HepG2 (cell line): Measurements from ENCODE around the gene GLB1L. TPM values are rescaled to one million over a fixed set of nuclear protein-coding genes. Genes with fewer than 3 reads are reported as not detected.
A peak's percentile ranks its signal among the peaks of the same experiment; 100 is the strongest.

ENCODE experiments used
- BHLHE40 ChIP-seq: IDR thresholded peaks from 2 replicates; pipeline ENCODE4 v1.6.1; 2011; ENCODE audit warnings: low read length, improper control_type of control experiment
- CREBL2 ChIP-seq: sonication (generic); formaldehyde crosslinking; IDR thresholded peaks from 2 replicates; pipeline ENCODE4 v1.8.1; 2023; ENCODE audit warnings: missing genetic modification reagents, mild to moderate bottlenecking, borderline replicate concordance
- NFKBIZ ChIP-seq: IDR thresholded peaks from 2 replicates; pipeline ENCODE4 v1.6.1; 2018; ENCODE audit warnings: missing genetic modification reagents, missing compliant biosample characterization
- NR0B2 ChIP-seq: sonication (generic); formaldehyde crosslinking; IDR thresholded peaks from 2 replicates; pipeline ENCODE4 v1.4.0; 2020; ENCODE audit warnings: mild to moderate bottlenecking, missing genetic modification reagents
- NR2C2 ChIP-seq: sonication (generic); formaldehyde crosslinking; IDR thresholded peaks from 2 replicates; pipeline ENCODE4 v1.4.0; 2020; ENCODE audit warnings: missing genetic modification reagents, mild to moderate bottlenecking, moderate library complexity, borderline replicate concordance
- POGK ChIP-seq: sonication (generic); formaldehyde crosslinking; conservative IDR thresholded peaks from 2 replicates; pipeline ENCODE4 v1.8.0; 2022; ENCODE audit warnings: mild to moderate bottlenecking, moderate library complexity, missing genetic modification reagents
- SNAPC5 ChIP-seq: sonication (generic); formaldehyde crosslinking; IDR thresholded peaks from 2 replicates; pipeline ENCODE4 v1.8.1; 2023; ENCODE audit warnings: mild to moderate bottlenecking, missing genetic modification reagents, borderline replicate concordance
- SRF ChIP-seq: IDR thresholded peaks from 2 replicates; pipeline ENCODE4 v1.6.1; 2011; ENCODE audit warnings: mild to moderate bottlenecking, low read depth, low read length, moderate library complexity
- ZNF10 ChIP-seq: sonication (generic); formaldehyde crosslinking; IDR thresholded peaks from 2 replicates; pipeline ENCODE4 v1.4.0; 2020; ENCODE audit warnings: mild to moderate bottlenecking, low read depth, missing genetic modification reagents, borderline replicate concordance
- ZNF253 ChIP-seq: sonication (generic); formaldehyde crosslinking; IDR thresholded peaks from 2 replicates; pipeline ENCODE4 v1.8.0; 2022; ENCODE audit warnings: mild to moderate bottlenecking, missing genetic modification reagents, borderline replicate concordance
- ZNF280B ChIP-seq: sonication (generic); formaldehyde crosslinking; IDR thresholded peaks from 2 replicates; pipeline ENCODE4 v1.5.0; 2020; ENCODE audit warnings: missing genetic modification reagents, mild to moderate bottlenecking, borderline replicate concordance
- ZNF282 ChIP-seq: fragments of 450-650 bp; IDR thresholded peaks from 2 replicates; pipeline ENCODE4 v1.6.1; 2018; ENCODE audit not compliant: partially characterized antibody
- ZNF572 ChIP-seq: sonication (generic); formaldehyde crosslinking; IDR thresholded peaks from 2 replicates; pipeline ENCODE4 v1.5.1; 2020; ENCODE audit warnings: mild to moderate bottlenecking, missing genetic modification reagents
- ZNF574 ChIP-seq: sonication (generic); formaldehyde crosslinking; IDR thresholded peaks from 2 replicates; pipeline ENCODE4 v1.4.0; 2020; ENCODE audit warnings: missing genetic modification reagents
- ZNF766 ChIP-seq: sonication (generic); formaldehyde crosslinking; IDR thresholded peaks from 2 replicates; pipeline ENCODE4 v1.5.0; 2020; ENCODE audit warnings: missing genetic modification reagents, borderline replicate concordance
- ZNF773 ChIP-seq: sonication (generic); formaldehyde crosslinking; IDR thresholded peaks from 2 replicates; pipeline ENCODE4 v1.4.0; 2020; ENCODE audit warnings: missing genetic modification reagents, borderline replicate concordance
- ZNF776 ChIP-seq: sonication (generic); formaldehyde crosslinking; IDR thresholded peaks from 2 replicates; pipeline ENCODE4 v1.4.0; 2020; ENCODE audit warnings: mild to moderate bottlenecking, missing genetic modification reagents
- ZNF788 ChIP-seq: sonication (generic); formaldehyde crosslinking; IDR thresholded peaks from 2 replicates; pipeline ENCODE4 v1.5.0; 2020; ENCODE audit warnings: mild to moderate bottlenecking, missing genetic modification reagents, borderline replicate concordance
- polyA plus RNA-seq, 8 experiments: library from polyadenylated mRNA; depleted of rRNA in 3 of 8; stranded (reverse) in 7 of 8; unstranded in 1 of 8; fragments of >200 nt; fragmentation: Illumina TruSeq in 4 of 8; extraction: Trizol in 4 of 8; gene quantifications; 2 replicates each; pipeline versions ENCODE4 v1.2.1 to v1.2.3, GENCODE V29; 2011 to 2016; ENCODE audit warnings: low read depth in 4 of 8, missing spikeins in 1 of 8, mixed read lengths in 1 of 8; ENCODE audit not compliant: insufficient read depth in 1 of 8
- total RNA-seq, 5 experiments: library from RNA; depleted of rRNA; stranded (reverse); fragments of >200 nt; fragmentation: Illumina TruSeq; extraction: Trizol; gene quantifications; 2 replicates each; pipeline ENCODE4 v1.2.3, GENCODE V29; 2016; ENCODE audit warnings: low read depth in 1 of 5

Gene GLB1L
- total and polyA plus RNA-seq, 2 of the 13 experiments (the other 11 are each of a cell fraction or from before 2014, with no cell fraction given) = 6.8 to 7.3 TPM

GRCh38 chr2:219294356-219295351 lies 49.4 kb upstream of the GLB1L start (continued):
- peak; percentile 93 for TF ChIP-seq ZNF574 (CRISPR knock-in tag)
- TF ChIP-seq NR0B2 = 0 out of 2 replicates have a peak, but pooled peaks have one; percentile 35
- peak; percentile 83 for TF ChIP-seq BHLHE40
- TF ChIP-seq SRF = peak; percentile 33; the same call in 1 of the 2 replicates
- no peak for TF ChIP-seq ZNF10 (CRISPR knock-in tag)
- TF ChIP-seq ZNF766 = 0 out of 2 replicates have a peak, but pooled peaks have one; percentile 50
- no peak for TF ChIP-seq ZNF282
- TF ChIP-seq ZNF253 = peak; percentile 84
- TF ChIP-seq ZNF776 (CRISPR knock-in tag) = peak; percentile 59; the same call in 1 of the 2 replicates
- 0 out of 2 replicates have a peak, but pooled peaks have one; percentile 39 for TF ChIP-seq SNAPC5 (CRISPR knock-in tag)
- TF ChIP-seq ZNF773 = peak; percentile 58; the same call in 1 of the 2 replicates
- TF ChIP-seq ZNF280B (CRISPR knock-in tag) = no peak
- no peak; the same call in 1 of the 2 replicates for TF ChIP-seq CREBL2 (CRISPR knock-in tag)
- TF ChIP-seq NFKBIZ = peak; percentile 77; the same call in 1 of the 2 replicates
- 0 out of 2 replicates have a peak, but pooled peaks have one; percentile 86 for TF ChIP-seq ZNF572 (CRISPR knock-in tag)
- TF ChIP-seq POGK = peak; percentile 93
- peak; percentile 93; the same call in 1 of the 2 replicates for TF ChIP-seq ZNF788 (CRISPR knock-in tag)
- no peak for TF ChIP-seq NR2C2 (CRISPR knock-in tag)
